Thyroid gland (tissue), 4 donors: Measurements from ENCODE around the gene ESF1.

Experiments
- CTCF ChIP-seq, 6 experiments: fragments of 200-600 bp in 3 of 6; fragments of 450-650 bp in 3 of 6; sonication (generic) in 3 of 6; IDR thresholded peaks; one replicate each; pipeline ENCODE4 v1.5.1; 2016 to 2019; ENCODE audit warnings: antibody characterized with exemption in 6 of 6, mild to moderate bottlenecking in 2 of 6, inconsistent platforms in 1 of 6, moderate library complexity in 1 of 6
- POLR2A ChIP-seq, 2 donors: fragments of 450-650 bp; IDR thresholded peaks; one replicate each; pipeline ENCODE4 v1.6.1; 2017; ENCODE audit warnings: antibody characterized with exemption in 2 of 2, mild to moderate bottlenecking in 2 of 2, moderate library complexity in 1 of 2

GRCh38 chr20:13775867-13776266 lies 8.9 kb downstream of the ESF1 start:
- TF ChIP-seq CTCF (IDR thresholded peaks at IDR 0.05) (no peak), POLR2A (IDR thresholded peaks at IDR 0.05) (no peak)
